C4-2B (cell line): Measurements from ENCODE around the gene HDAC7.

ENCODE experiments used
- H3K27ac ChIP-seq: fragments of 450-650 bp; 2 replicates; pipeline ENCODE4 v1.5.1; 2017
- CTCF ChIP-seq: fragments of 450-650 bp; conservative IDR thresholded peaks from 2 replicates; pipeline ENCODE4 v1.5.1; 2017; ENCODE audit warnings: mild to moderate bottlenecking
- ZFX ChIP-seq: fragments of 450-650 bp; IDR thresholded peaks from 2 replicates; pipeline ENCODE4 v1.6.1; 2017

The HDAC7 gene

DNA sequence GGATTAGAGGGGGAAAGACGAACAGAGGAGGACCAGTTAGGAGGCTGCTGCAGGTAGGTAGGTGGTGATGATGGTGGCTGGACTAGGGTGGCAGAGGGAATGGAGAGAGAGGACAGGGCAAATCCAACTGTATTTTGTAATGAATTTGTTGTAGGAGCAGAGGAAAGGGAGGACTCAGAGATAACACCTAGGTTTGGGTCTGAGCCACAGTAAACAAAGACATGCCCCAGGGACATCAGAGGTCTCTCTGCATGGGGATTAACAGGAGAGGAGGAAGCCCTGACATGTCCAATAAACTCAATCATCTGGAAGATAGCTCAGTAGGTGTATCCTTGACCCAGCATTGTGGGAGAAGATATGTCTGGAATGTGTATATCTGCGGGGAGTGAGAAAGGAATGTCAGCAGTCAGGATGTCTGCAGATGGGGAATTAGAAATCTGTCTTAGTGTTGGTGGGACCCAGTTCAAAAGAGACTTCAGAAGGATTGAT lies 51.3 kb downstream of the HDAC7 start:
- TF ChIP-seq ZFX (no peak), CTCF (no peak)

GRCh38 chr12:47767216-47767724 lies 52.4 kb downstream of the HDAC7 start:
- H3K27ac ChIP-seq = no peak overlapping the region
- TF ChIP-seq ZFX (no peak), CTCF (peak; percentile 86)

More for the DNA sequence above, 51.3 kb downstream of the HDAC7 start:
- H3K27ac ChIP-seq = no peak overlapping the region

DNA sequence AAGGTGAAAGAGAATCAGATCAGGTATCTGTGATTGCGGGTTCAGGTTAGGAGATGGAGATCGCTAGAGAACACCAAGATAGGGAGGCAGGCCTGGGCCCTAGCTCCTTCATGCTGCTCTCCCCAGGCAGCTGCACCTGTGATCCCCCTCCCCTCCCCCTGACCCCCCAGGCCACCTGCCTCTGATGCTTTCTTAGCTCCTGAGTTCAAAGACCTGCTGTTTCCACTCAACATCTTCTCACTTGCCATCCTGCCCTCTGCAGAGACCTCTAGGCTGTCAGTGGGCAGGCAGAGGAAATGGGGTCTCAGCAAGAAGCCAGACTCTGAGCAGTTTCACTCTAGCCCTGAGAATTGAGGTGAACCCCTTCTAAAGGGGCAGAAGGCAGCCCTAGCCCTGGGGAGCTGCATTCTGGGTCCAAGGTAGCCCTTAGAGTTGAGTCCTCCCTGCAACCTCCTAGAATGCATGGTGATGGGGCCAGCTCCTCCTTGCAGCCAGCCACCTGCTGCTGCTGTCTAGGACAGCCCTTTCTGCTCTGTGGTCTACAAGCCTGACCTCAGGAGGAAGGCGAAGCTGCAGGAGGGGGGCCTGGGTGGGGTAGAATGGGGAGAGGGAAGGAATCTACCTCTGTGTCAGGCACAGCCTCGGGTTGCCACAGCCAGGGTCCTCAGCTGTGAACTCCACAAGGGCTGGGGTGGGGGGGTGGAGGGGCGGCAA lies 53.0 kb downstream of the HDAC7 start:
- TF ChIP-seq CTCF = no peak
- no peak for TF ChIP-seq ZFX
- no peak overlapping the region for H3K27ac ChIP-seq

DNA sequence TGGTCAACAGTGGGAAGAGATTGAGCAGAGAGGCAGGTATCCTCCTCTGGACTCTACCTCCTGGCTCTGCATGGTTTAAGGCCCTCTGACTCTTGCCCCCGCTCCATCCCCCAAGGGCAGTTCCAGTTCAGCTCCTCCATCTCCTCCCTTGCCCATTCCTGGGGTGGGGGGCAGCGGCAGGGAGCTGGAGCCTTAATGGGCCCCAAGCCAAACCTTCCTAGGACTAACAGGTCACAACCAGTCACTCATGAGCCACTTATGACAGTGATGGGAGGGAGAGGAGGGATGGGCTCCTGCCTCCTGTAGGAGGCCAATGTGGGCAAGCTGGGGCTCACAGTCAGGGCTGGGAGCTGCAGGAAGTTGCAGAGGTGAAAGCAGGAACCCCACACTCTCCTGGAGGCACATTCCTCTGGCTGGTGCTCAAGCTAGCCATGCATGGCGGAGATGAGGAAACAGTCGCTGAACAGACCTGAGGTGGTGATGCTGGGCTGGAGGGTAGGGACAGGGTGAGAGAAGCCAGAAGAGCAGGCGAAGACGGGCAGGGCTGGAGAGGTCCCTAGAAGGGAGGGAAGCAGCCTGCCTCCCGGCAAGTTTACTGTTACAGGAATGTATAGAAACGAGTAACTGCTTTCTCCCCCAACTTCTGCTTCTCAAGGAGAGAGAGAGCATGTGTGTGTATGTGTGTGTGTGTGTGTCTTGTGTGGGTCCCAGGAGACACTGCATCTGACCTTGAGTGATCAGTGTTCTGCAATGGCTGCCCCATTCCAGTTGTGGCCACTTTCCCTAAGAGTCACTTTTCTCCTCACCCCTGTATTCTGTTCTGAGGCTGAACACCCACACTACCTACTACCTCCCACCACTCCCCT lies 56.0 kb downstream of the HDAC7 start:
- TF ChIP-seq ZFX = no peak
- TF ChIP-seq CTCF = no peak
- no peak overlapping the region for H3K27ac ChIP-seq

DNA sequence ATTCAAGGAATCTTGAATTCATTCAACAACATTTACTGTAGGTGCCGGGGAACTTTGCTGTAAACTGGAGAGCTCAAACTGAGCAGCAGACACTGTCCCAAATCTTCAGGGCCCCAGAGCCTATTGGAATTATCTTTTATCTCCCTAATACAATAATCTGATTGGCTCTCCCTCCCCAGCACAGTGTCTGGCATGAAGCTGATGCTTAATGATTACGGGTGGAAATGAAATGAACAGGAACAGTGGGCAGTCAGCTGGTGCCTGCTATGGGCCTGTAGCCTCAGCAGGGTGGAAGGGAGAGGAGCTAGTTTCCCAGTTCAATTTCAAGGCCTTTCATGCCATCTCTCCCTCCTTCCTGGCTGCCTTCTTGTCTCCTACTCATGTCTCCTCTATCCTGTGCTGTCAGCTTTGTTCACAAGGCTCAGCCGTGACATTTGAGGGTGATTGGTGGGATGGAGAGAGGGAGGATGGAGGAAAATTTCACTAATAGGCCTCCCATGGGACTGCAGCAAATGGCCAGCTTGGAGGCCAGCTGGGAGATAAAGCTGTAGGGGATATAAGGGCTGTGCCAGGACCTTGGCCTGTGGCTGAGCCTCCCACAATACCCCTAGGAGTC lies 56.7 kb downstream of the HDAC7 start:
- TF ChIP-seq CTCF (no peak), ZFX (no peak)
- no peak overlapping the region for H3K27ac ChIP-seq

DNA sequence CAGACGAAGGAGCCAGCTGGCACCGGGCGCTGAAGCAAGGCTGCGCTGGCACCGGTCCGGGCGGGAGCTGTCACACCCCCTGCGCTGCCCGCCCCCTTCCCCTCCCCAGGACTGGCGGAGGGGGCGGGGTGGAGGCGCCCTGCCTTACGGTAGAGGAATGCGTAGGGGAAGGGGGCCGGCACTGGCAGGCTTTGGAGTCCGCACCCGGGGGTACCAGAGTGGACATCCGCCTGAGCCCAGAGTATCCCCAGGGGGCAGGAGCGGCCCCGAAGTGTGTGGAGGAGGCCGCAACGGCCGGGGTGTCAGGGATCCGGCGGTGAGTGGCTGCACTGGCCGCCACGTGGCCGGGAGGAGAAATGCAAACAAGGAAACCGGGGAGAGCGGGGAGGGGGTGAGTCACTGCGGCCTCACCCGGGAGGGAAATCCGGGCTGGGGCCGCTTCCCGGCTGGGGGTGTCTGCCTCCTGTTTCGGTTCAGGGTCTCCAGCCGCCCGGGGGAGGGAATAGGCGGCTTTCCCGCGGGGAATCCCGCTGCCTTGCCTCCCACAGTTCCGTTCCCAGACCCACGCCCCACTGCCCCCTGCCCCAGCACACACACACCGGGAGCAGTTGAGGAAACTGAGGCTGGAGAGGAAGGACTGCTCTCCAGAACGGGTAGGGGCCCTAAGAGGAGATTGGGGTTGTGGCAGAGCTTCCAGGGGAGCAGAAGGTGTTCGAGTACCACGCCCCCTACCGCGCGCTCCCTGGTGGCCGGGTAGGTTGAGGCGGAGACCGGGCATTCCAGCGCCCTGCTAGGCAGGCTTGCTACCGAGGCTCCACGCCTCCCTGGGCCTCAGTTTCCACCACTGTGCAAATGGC lies 60.6 kb downstream of the HDAC7 start, which contains the start of gene RAPGEF3:
TSS of gene RAPGEF3 (minus strand) at position 47 of the 857 bp plus-strand sequence. CDS start 324 bp downstream, outside the sequence.
- TF ChIP-seq ZFX (peak; percentile 11; the same call in 1 of the 2 replicates), CTCF (peak; percentile 88)
- peak within 1 kb of the TSS; percentile 78 for H3K27ac ChIP-seq
